ENCODE data around the gene UTP11.

GRCh38 chr1:38052750-38053415, 40.3 kb downstream of the UTP11 start:
- TF ChIP-seq POLR2A (IDR thresholded peaks at IDR 0.05; ENCODE audit: low read length): no peak
- TF ChIP-seq GATA1 (IDR thresholded peaks at IDR 0.05; ENCODE audit: low read depth, low read length): no peak

Data from erythroblast (primary cell).